Fibroblast of the aortic adventitia (primary cell): ENCODE results near the gene SECISBP2L. TPM values are rescaled to one million over a fixed set of nuclear protein-coding genes. Genes with fewer than 3 reads are reported as not detected.

Experiments used
- DNase-seq: peaks from one replicate; pipeline ENCODE4 v3.0.0-alpha.2; 2010; ENCODE audit warnings: low read depth
- H3K4me3 ChIP-seq: 2 replicates; pipeline ENCODE4 v1.5.1; 2011; ENCODE audit warnings: low read depth, mild to moderate bottlenecking, control low read depth, low read length, moderate library complexity
- CTCF ChIP-seq: IDR thresholded peaks from 2 replicates; pipeline ENCODE4 v1.5.1; 2011; ENCODE audit warnings: mild to moderate bottlenecking, low read length, control low read depth, inconsistent platforms; ENCODE audit not compliant: insufficient read depth
- total RNA-seq: library from RNA; depleted of rRNA; stranded (reverse); fragments of >200 nt; gene quantifications from 2 replicates; pipeline ENCODE4 v1.2.3, GENCODE V29; 2012; ENCODE audit warnings: low replicate concordance

Gene SECISBP2L
- total RNA-seq, 1 donor: 45.7 TPM

DNA sequence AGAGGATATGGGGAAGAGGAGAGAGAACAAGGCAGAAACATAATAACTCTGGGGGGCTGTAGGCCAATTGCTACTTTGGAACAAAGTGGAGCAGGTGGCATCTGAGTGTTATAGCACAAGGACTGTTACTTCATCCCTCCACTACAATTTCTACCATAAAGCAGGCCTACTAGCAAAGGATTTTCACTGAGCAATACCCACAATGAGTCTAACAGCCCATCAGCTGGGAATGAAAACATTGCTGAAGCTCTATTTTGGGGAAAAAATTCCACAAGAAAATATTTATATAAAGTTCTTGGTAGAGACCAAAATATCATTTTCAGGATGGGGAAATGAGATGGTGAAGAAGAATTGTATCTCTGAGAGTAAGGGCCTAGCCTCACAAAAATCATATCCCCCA lies 78.9 kb downstream of the SECISBP2L start:
- no peak for DNase-seq
- H3K4me3 ChIP-seq: no peak overlapping the region
- no peak for TF ChIP-seq CTCF

GRCh38 chr15:48966595-48967301 lies 79.5 kb downstream of the SECISBP2L start:
- peak; percentile 43 for DNase-seq
- no peak for TF ChIP-seq CTCF

GRCh38 chr15:48965972-48966371 lies 80.3 kb downstream of the SECISBP2L start:
- peak; percentile 81 for DNase-seq
- no peak for TF ChIP-seq CTCF
- H3K4me3 ChIP-seq: no peak overlapping the region

More at GRCh38 chr15:48966595-48967301, 79.5 kb downstream of the SECISBP2L start:
- H3K4me3 ChIP-seq: no peak overlapping the region

DNA sequence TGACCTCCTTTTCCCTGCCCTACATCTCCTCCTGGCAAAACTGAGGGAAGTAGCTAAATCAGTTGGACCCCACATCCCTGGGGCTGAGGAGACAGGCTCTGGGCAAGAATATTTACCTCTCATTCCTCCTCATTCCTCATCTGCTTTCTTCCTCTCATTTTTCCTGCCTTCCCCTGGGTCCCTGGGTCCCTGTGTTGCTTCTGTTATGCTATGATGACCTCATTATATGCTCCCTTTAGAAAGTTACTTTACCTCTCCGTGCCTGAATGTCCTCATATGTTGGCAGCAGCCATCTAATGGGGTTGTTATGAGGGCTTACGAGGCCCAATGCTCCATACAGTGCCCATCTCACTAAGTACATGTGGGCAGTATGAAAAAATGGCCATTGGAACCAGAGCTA lies 81.3 kb downstream of the SECISBP2L start:
- no peak for TF ChIP-seq CTCF
- no peak for DNase-seq
- no peak overlapping the region for H3K4me3 ChIP-seq

GRCh38 chr15:48963524-48964113 lies 82.6 kb downstream of the SECISBP2L start, which contains the start of gene SHC4:
SHC4 (minus strand) TSS chr15:48963919; CDS start chr15:48963015, 904 bp downstream.
- DNase-seq: peak; percentile 88
- TF ChIP-seq CTCF: peak; percentile 46
- peak within 1 kb of the TSS; percentile 78 for H3K4me3 ChIP-seq

DNA sequence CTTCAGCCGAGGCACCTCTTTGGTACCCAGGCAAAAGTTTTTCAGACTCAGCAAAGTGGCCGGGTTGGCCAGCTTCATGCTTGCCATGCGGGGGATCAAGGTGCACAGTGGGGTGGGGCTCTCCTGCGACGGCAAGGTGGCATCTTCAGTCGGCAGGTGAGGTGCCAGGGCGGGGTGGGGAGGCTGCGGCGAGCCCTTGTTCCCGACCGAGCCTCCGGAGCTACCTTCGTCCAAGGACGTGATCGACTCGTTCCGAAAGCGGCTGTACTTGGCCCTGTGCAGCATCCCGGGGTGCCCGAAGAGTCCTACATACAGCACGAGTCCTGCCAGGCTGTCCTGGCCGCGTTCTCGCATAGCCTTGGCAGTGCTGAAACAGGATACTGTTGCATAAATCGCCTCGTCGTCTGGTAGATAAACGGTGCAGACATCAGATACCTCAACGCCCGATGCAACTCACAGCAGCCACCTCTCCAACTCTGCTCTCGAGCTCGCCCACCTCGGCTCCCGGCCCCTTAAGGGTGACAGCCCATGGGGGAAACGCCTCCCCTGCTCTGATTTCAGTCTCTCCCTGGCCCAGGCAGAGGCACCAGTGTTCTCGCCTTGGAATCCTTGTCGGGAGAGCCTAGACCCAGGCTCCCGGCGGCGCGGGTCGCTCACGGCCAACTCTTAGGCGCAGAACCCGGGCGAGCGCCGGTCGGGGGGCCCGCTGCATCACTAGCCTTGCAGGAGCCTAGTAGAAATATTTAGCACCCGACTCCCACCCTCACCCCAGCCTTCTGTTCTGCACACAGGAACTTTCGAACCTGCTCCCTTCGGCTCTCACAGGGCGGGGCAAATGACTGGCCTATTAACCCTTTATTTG lies 83.4 kb downstream of the SECISBP2L start:
- TF ChIP-seq CTCF: no peak
- DNase-seq: peak; percentile 58
- peak overlapping the region; percentile 78 for H3K4me3 ChIP-seq
